HCT116 (cell line): Measurements from ENCODE around the gene ALAS1. TPM values are rescaled to one million over a fixed set of nuclear protein-coding genes. Genes with fewer than 3 reads are reported as not detected.

Source experiments
- ATAC-seq: fragments of 200-7000 bp; cut with Tn5 transposase; 2 replicates; pipeline ENCODE4 v1.9.1; 2020; ENCODE audit warnings: mild to moderate bottlenecking, moderate library complexity
- BruUV-seq: library from RNA; stranded (reverse); fragments of 400-500 nt; replicated peaks from 2 replicates; lab custom pipeline; 2021; lab: Mats Ljungman, UMichigan
- CTCF ChIA-PET: fragments of 300-600 bp; sonication (Branson Sonifier 250); formaldehyde crosslinking; loops from one replicate; lab custom pipeline; 2021; ENCODE audit warnings: antibody characterized with exemption; lab: Charles Lee
- POLR2A ChIA-PET: fragments of 300-600, 350-600 bp; sonication (Branson Sonifier 250); formaldehyde crosslinking; loops from one replicate; lab custom pipeline; 2021; ENCODE audit warnings: antibody characterized with exemption; lab: Charles Lee
- RAD21 ChIA-PET, 2 experiments: fragments of 300-600 bp; sonication (Branson Sonifier 250); formaldehyde crosslinking; loops; one replicate each; lab custom pipeline; 2023; ENCODE audit warnings: low total read pairs in 2 of 2; ENCODE audit not compliant: uncharacterized antibody in 2 of 2, unreplicated experiment in 2 of 2, low non-redundant PET in 1 of 2; lab: Charles Lee
- DNase-seq: peaks from one replicate; pipeline ENCODE4 v3.0.0-alpha.2; 2010; ENCODE audit warnings: low read depth, low spot score
- H2AFZ ChIP-seq: fragments of 200-600 bp; shearing (Covaris generic), sonication (generic); 2 replicates; pipeline ENCODE4 v1.6.1; 2017; ENCODE audit warnings: low read depth, mixed run types, mixed read lengths, antibody characterized with exemption, low read length; ENCODE audit not compliant: poor library complexity, severe bottlenecking
- H3K27ac ChIP-seq: 2 replicates; pipeline ENCODE4 v1.5.1; 2012; ENCODE audit warnings: low read depth, low read length
- H3K27me3 ChIP-seq: fragments of 200-600 bp; sonication (generic); 2 replicates; pipeline ENCODE4 v1.6.1; 2016; ENCODE audit warnings: mixed run types, low read length, mixed read lengths; ENCODE audit not compliant: insufficient read depth
- H3K36me3 ChIP-seq, 2 experiments: fragments of 200-500 bp in 1 of 2; fragments of 200-600 bp in 1 of 2; sonication (Bioruptor generic) in 1 of 2; sonication (generic) in 1 of 2; 2 replicates each; pipeline versions ENCODE4 v1.5.1 to v1.6.1; 2014 to 2016; ENCODE audit warnings: low read length in 2 of 2, inconsistent platforms in 1 of 2, mixed read lengths in 1 of 2, mixed run types in 1 of 2; ENCODE audit not compliant: insufficient read depth in 2 of 2, control insufficient read depth in 1 of 2
- H3K4me1 ChIP-seq, 2 experiments: fragments of 200-600 bp in 1 of 2; sonication (generic) in 1 of 2; 2 replicates each; pipeline versions ENCODE4 v1.5.1 to v1.6.1; 2012 to 2017; ENCODE audit warnings: low read length in 2 of 2, inconsistent platforms in 1 of 2, mild to moderate bottlenecking in 1 of 2, mixed read lengths in 1 of 2, mixed run types in 1 of 2, moderate library complexity in 1 of 2; ENCODE audit not compliant: insufficient read depth in 2 of 2, control insufficient read depth in 1 of 2
- H3K4me2 ChIP-seq: fragments of 200-600 bp; sonication (generic); 2 replicates; pipeline ENCODE4 v1.6.1; 2017; ENCODE audit warnings: mixed run types, low read length, mixed read lengths
- H3K4me3 ChIP-seq, 2 experiments: fragments of 200-600 bp in 1 of 2; sonication (generic) in 1 of 2; replicated peaks in 1 of 2; 2 replicates each; pipeline ENCODE4 v1.5.1; 2011 to 2016; ENCODE audit warnings: low read length in 2 of 2, control low read depth in 1 of 2, low read depth in 1 of 2, mild to moderate bottlenecking in 1 of 2, mixed read lengths in 1 of 2, mixed run types in 1 of 2
- H3K79me2 ChIP-seq: fragments of 200-600 bp; sonication (generic); 2 replicates; pipeline ENCODE4 v1.6.1; 2017; ENCODE audit warnings: mild to moderate bottlenecking, mixed run types, low read length, moderate library complexity, mixed read lengths; ENCODE audit not compliant: insufficient read depth
- H3K9ac ChIP-seq: fragments of 200-600 bp; sonication (generic); 2 replicates; pipeline ENCODE4 v1.6.1; 2016; ENCODE audit warnings: low read length, mixed read lengths
- H3K9me2 ChIP-seq: fragments of 200-600 bp; sonication (generic), shearing (Covaris generic); 2 replicates; pipeline ENCODE4 v1.6.1; 2017; ENCODE audit warnings: mixed run types, mild to moderate bottlenecking, moderate library complexity; ENCODE audit not compliant: insufficient read depth
- H3K9me3 ChIP-seq, 2 experiments: fragments of 200-500 bp in 1 of 2; fragments of 200-600 bp in 1 of 2; sonication (Bioruptor generic) in 1 of 2; sonication (generic) in 1 of 2; 2 replicates each; pipeline ENCODE4 v1.6.1; 2014 to 2017; ENCODE audit warnings: low read length in 2 of 2, mixed read lengths in 2 of 2, inconsistent platforms in 1 of 2, low read depth in 1 of 2, mild to moderate bottlenecking in 1 of 2, mixed run types in 1 of 2, moderate library complexity in 1 of 2; ENCODE audit not compliant: control insufficient read depth in 1 of 2, insufficient read depth in 1 of 2
- H4K20me1 ChIP-seq: fragments of 200-600 bp; sonication (generic), shearing (Covaris generic); 2 replicates; pipeline ENCODE4 v1.6.1; 2017; ENCODE audit warnings: mixed run types, mild to moderate bottlenecking, moderate library complexity; ENCODE audit not compliant: insufficient read depth
- CBX3 ChIP-seq: IDR thresholded peaks from 2 replicates; pipeline ENCODE4 v1.6.1; 2012; ENCODE audit warnings: low read depth
- JUND ChIP-seq: IDR thresholded peaks from 2 replicates; pipeline ENCODE4 v1.6.1; 2012
- MAX ChIP-seq: IDR thresholded peaks from 2 replicates; pipeline ENCODE4 v1.6.1; 2012
- RAD21 ChIP-seq: IDR thresholded peaks from 2 replicates; pipeline ENCODE4 v1.6.1; 2012; ENCODE audit warnings: low read depth, mild to moderate bottlenecking
- YY1 ChIP-seq: IDR thresholded peaks from 2 replicates; pipeline ENCODE4 v1.6.1; 2011; ENCODE audit warnings: low read length, low read depth, moderate library complexity, mild to moderate bottlenecking; ENCODE audit not compliant: insufficient replicate concordance; ENCODE audit errors: extremely low read depth
- ZBTB33 ChIP-seq: IDR thresholded peaks from 2 replicates; pipeline ENCODE4 v1.6.1; 2011; ENCODE audit warnings: mild to moderate bottlenecking, low read length, moderate library complexity; ENCODE audit not compliant: insufficient replicate concordance; ENCODE audit errors: extremely low read depth
- ZNF274 ChIP-seq: fragments of 200-500 bp; sonication (Bioruptor generic); IDR thresholded peaks from 2 replicates; pipeline ENCODE4 v1.6.1; 2014; ENCODE audit warnings: mild to moderate bottlenecking, low read depth, low read length, inconsistent platforms
- intact Hi-C: fragments of 100-400 bp; cut with micrococcal nuclease; formaldehyde crosslinking; loops from 2 replicates; pipeline ENCODE4 v1.10.0; 2022
- total RNA-seq: library from RNA; stranded (reverse); gene quantifications from one replicate; pipeline ENCODE4 v1.2.1, GENCODE V29; 2021; ENCODE audit not compliant: unreplicated experiment

Gene ALAS1
- total RNA-seq, 1 experiment from 2014 or later = 74.0 TPM

- ChIA-PET POLR2A (interaction anchor here (0.7 to 1.6 kb wide), 6 partner anchors 12 to 225 kb away, joined by 3 to 7 read pairs (median 4); partner anchors contain the start of genes ALAS1 and POC1A), CTCF (interaction anchor here (1.2 to 5.4 kb wide), 7 partner anchors 10 to 216 kb away, joined by 3 to 55 read pairs (median 5); no protein-coding TSS in a partner anchor), RAD21 (no interaction called here)
- peaks cover 15 to 18% of the 10 kb centered on the region in 2 experiments for H3K36me3 ChIP-seq
- H3K4me1 ChIP-seq = peaks cover 21 to 42% of the 10 kb centered on the region in 2 experiments
- BruUV-seq = TSS peak; percentile 25
- H4K20me1 ChIP-seq = no peaks in the 10 kb centered on the region
- DNase-seq = no peak
- no peaks in the 10 kb centered on the region for H3K79me2 ChIP-seq
- TF ChIP-seq YY1 = peak; percentile 3
- TF ChIP-seq ZNF274 = no peak
- TF ChIP-seq RAD21 = no peak
- peak overlapping the region; percentile 5 to 30; a peak in 2 of 4 replicates for H3K4me3 ChIP-seq
- peak overlapping the region; percentile 39 for H3K9ac ChIP-seq
- peak overlapping the region; percentile 29 for H2AFZ ChIP-seq
- H3K9me2 ChIP-seq = no peaks in the 10 kb centered on the region
- no peaks in the 10 kb centered on the region for H3K27me3 ChIP-seq
- peak overlapping the region; percentile 69 for H3K4me2 ChIP-seq
- peak overlapping the region; percentile 68 for H3K27ac ChIP-seq
- peak; percentile 26 for ATAC-seq
- H3K9me3 ChIP-seq = no peaks in the 10 kb centered on the region
- intact Hi-C loops = loop anchor here (5.0 kb wide), 1 partner anchor 65 kb away; the partner anchor contains the start of gene POC1A
Observed at GRCh38 chr3:52217409-52217805, 19.4 kb downstream of the ALAS1 start.

- no TSS peak for BruUV-seq
- Histone ChIP-seq H3K9ac (peak overlapping the region; percentile 39; the same call in 1 of the 2 replicates), H2AFZ (no peak overlapping the region), H3K4me1 (peaks cover 21 to 42% of the 10 kb centered on the region in 2 experiments), H3K79me2 (no peaks in the 10 kb centered on the region), H4K20me1 (no peaks in the 10 kb centered on the region), H3K4me3 (no peak overlapping the region), H3K27ac (peak overlapping the region; percentile 68), H3K9me3 (no peaks in the 10 kb centered on the region), H3K9me2 (no peaks in the 10 kb centered on the region), H3K36me3 (peaks cover 11 to 15% of the 10 kb centered on the region in 2 experiments), H3K4me2 (peak overlapping the region; percentile 69), H3K27me3 (no peaks in the 10 kb centered on the region)
- DNase-seq (no peak), ATAC-seq (no peak)
- intact Hi-C loops = loop anchor here (5.0 kb wide), 1 partner anchor 66 kb away; the partner anchor contains the start of gene POC1A
- ChIA-PET RAD21 (no interaction called here), POLR2A (interaction anchor here (1.6 kb wide), 1 partner anchor 19 kb away, joined by 4 read pairs; no protein-coding TSS in a partner anchor), CTCF (interaction anchor here (1.2 to 5.4 kb wide), 2 partner anchors 19 to 121 kb away, joined by 4 to 55 read pairs; no protein-coding TSS in a partner anchor)
- TF ChIP-seq JUND (no peak), ZBTB33 (no peak), MAX (no peak), CBX3 (no peak)
Observed at GRCh38 chr3:52218026-52218425, 20.1 kb downstream of the ALAS1 start.
